ACC112 (cell line): ENCODE measurements around the gene MMP24OS.
A peak's percentile ranks its signal among the peaks of the same experiment; 100 is the strongest.

ENCODE experiments used
- H2AFZ ChIP-seq: fragments of 200-600 bp; sonication (generic); one replicate; pipeline ENCODE4 v1.6.0; 2017; ENCODE audit warnings: antibody characterized with exemption, low read length; ENCODE audit not compliant: unreplicated experiment
- H3K27ac ChIP-seq: fragments of 200-600 bp; sonication (generic); 2 replicates; pipeline ENCODE4 v1.5.1; 2014; ENCODE audit warnings: low read depth, mild to moderate bottlenecking, antibody characterized with exemption, low read length, moderate library complexity
- H3K27me3 ChIP-seq: fragments of 200-600 bp; sonication (generic); 2 replicates; pipeline ENCODE4 v1.6.1; 2014; ENCODE audit warnings: mild to moderate bottlenecking, antibody characterized with exemption, low read length, moderate library complexity, mixed read lengths; ENCODE audit not compliant: insufficient read depth
- H3K36me3 ChIP-seq: fragments of 200-600 bp; sonication (generic); 2 replicates; pipeline ENCODE4 v1.6.1; 2016; ENCODE audit warnings: mild to moderate bottlenecking, antibody characterized with exemption, low read length, moderate library complexity, mixed read lengths; ENCODE audit not compliant: insufficient read depth
- H3K4me1 ChIP-seq: fragments of 200-600 bp; sonication (generic); one replicate; pipeline ENCODE4 v1.6.1; 2016; ENCODE audit warnings: low read length, mixed read lengths; ENCODE audit not compliant: insufficient read depth, unreplicated experiment, control insufficient read depth
- H3K4me3 ChIP-seq: fragments of 200-600 bp; sonication (generic); 2 replicates; pipeline ENCODE4 v1.5.1; 2014; ENCODE audit warnings: mild to moderate bottlenecking, low read depth, low read length
- H3K79me2 ChIP-seq: fragments of 200-600 bp; sonication (generic); one replicate; pipeline ENCODE4 v1.6.0; 2016; ENCODE audit warnings: low read length; ENCODE audit not compliant: control insufficient read depth, unreplicated experiment, insufficient read depth

MMP24OS gene

GRCh38 chr20:35243317-35243716 lies 34.6 kb downstream of the MMP24OS start:
- H3K4me3 ChIP-seq: no peak overlapping the region
- H3K36me3 ChIP-seq: no peaks in the 10 kb centered on the region
- no peak overlapping the region for H3K27ac ChIP-seq
- no peaks in the 10 kb centered on the region for H3K27me3 ChIP-seq
- H2AFZ ChIP-seq: no peak overlapping the region
- no peaks in the 10 kb centered on the region for H3K79me2 ChIP-seq
- H3K4me1 ChIP-seq: no peaks in the 10 kb centered on the region

DNA sequence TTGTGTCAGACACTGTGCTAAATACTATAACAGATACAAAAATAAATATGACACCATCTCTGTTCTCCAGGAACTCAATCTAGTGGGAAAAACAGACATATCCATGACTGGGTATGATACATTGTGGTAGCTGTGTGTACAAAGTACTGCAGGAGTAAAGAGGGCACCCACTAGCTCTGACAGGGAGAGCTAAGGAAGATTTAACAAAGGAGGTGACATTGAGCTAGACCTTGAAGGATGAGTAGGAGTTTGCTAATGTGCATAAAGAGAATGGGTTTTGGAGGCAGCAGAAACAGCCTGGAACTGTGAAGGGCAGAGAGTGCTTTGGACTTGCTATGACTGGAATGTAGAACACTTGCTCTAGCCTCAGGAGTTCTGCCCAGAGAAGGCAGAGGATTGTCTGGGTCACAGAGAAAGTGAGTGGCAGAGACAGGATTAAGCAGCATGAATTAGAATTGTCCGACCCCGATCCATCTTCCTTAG lies 37.1 kb downstream of the MMP24OS start:
- no peaks in the 10 kb centered on the region for H3K79me2 ChIP-seq
- H2AFZ ChIP-seq: no peak overlapping the region
- H3K4me1 ChIP-seq: no peaks in the 10 kb centered on the region
- H3K4me3 ChIP-seq: no peak overlapping the region
- no peak overlapping the region for H3K27ac ChIP-seq
- H3K36me3 ChIP-seq: no peaks in the 10 kb centered on the region
- no peaks in the 10 kb centered on the region for H3K27me3 ChIP-seq

DNA sequence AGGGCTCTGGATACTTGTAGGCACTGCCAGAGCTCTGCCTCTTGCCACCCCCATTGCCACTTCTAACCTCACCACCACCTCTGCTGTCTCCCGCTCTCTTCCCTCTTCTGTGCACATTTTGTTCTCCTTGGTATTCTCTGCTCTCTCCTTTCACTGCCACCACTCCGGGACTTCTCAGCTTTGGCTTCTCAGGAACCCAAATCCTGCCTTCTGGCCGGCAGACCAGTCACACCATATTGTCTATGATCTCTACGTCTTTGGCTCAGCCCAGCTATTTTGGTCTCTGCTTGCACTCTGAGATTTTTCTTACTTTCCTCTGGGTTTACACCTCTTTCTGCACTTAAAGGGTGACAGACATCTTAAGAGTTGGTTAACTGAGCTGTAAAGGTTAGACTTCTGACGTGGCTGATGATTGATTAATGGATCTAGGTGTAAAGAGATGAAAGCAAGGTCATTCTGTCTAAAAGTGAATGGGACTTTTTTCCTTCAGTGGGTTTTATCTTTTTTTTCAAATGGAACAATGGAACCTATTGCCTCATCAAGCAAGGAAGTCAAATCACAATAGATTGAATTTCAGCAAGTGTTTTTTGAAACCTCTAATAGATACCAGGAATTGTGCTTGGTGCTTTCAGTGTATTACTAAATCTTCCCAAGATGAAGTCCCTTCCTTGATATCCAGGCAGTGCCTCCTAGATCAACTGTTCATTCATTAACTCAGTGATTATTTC lies 37.7 kb downstream of the MMP24OS start:
- Histone ChIP-seq H3K27ac (no peak overlapping the region), H3K4me3 (no peak overlapping the region), H3K27me3 (no peaks in the 10 kb centered on the region), H2AFZ (no peak overlapping the region), H3K4me1 (no peaks in the 10 kb centered on the region), H3K79me2 (no peaks in the 10 kb centered on the region), H3K36me3 (no peaks in the 10 kb centered on the region)

GRCh38 chr20:35238735-35239134 lies 39.2 kb downstream of the MMP24OS start:
- Histone ChIP-seq H3K79me2 (no peaks in the 10 kb centered on the region), H3K27me3 (no peaks in the 10 kb centered on the region), H3K27ac (no peak overlapping the region), H3K4me1 (no peaks in the 10 kb centered on the region), H2AFZ (no peak overlapping the region), H3K36me3 (no peaks in the 10 kb centered on the region), H3K4me3 (no peak overlapping the region)

- H3K27me3 ChIP-seq: no peaks in the 10 kb centered on the region
- no peak overlapping the region for H3K27ac ChIP-seq
- no peaks in the 10 kb centered on the region for H3K4me1 ChIP-seq
- no peak overlapping the region for H3K4me3 ChIP-seq
- no peaks in the 10 kb centered on the region for H3K36me3 ChIP-seq
- no peaks in the 10 kb centered on the region for H3K79me2 ChIP-seq
- H2AFZ ChIP-seq: no peak overlapping the region
These were observed 39.8 kb downstream of the MMP24OS start for GRCh38 chr20:35238170-35238569.

DNA sequence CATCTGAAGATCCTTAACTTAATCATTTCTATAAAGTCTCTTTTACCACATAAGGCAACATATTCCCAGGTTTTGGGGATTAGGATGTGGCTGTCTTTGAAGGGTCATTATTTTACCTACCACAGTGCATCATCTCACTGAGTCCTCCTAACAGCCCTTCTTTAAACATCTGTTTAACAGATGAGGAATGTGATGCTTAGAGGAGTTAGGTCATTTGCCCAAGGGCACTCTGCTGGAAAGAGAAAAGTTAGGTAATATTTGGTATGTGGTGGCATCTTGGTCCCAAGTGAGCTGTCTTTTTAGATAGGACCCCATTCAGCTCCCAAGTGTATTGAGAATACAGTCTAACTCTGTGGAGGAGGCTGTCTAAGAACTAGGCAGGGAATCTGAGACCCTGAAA lies 40.4 kb downstream of the MMP24OS start:
- no peak overlapping the region for H2AFZ ChIP-seq
- no peaks in the 10 kb centered on the region for H3K27me3 ChIP-seq
- no peaks in the 10 kb centered on the region for H3K79me2 ChIP-seq
- H3K4me3 ChIP-seq: no peak overlapping the region
- no peaks in the 10 kb centered on the region for H3K36me3 ChIP-seq
- no peaks in the 10 kb centered on the region for H3K4me1 ChIP-seq
- no peak overlapping the region for H3K27ac ChIP-seq

DNA sequence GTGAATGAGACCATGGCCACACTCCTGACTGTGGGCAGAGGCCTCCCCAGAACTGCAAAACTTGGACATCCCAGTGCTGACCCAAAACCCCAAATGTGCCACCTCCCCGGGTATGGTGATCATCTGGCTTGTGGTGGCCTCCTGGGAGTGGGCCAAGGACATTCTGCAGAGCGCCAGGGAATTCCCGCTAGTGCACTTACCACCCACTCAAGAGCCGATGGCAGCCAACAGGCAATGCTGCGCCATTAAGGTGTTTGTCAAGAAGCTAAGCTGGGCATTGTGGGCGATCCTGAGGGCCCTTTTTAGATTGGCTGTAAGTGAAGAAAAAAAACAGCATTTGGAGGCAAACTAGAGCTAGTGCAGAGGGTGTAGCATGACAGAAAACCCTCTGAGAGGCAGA lies 42.0 kb downstream of the MMP24OS start:
- H3K27me3 ChIP-seq: no peaks in the 10 kb centered on the region
- H3K27ac ChIP-seq: no peak overlapping the region
- H3K79me2 ChIP-seq: no peaks in the 10 kb centered on the region
- no peak overlapping the region for H2AFZ ChIP-seq
- no peaks in the 10 kb centered on the region for H3K36me3 ChIP-seq
- H3K4me1 ChIP-seq: peaks cover 3% of the 10 kb centered on the region
- no peak overlapping the region for H3K4me3 ChIP-seq

DNA sequence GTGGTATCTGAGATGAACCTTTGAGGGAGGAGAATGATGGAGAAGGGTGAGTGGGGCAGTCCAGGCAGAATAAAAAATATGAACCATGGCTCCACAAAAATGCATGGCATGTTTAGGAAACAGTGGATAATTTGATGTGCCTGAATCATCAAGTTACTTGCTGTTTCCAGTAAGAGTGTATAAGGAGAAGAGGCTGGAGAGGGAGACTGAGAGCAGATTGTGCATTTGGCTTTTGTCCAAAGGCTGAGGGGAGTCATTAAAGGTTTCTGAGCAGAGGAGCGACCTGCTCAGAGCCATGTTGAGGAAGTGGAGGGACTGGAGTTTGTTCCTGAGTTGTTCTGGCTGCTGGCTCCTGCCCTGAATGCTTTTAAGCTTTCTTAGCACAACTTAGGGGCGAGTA lies 45.3 kb downstream of the MMP24OS start:
- H3K4me1 ChIP-seq: peaks cover 3% of the 10 kb centered on the region
- no peak overlapping the region for H3K27ac ChIP-seq
- no peak overlapping the region for H3K4me3 ChIP-seq
- no peaks in the 10 kb centered on the region for H3K79me2 ChIP-seq
- H2AFZ ChIP-seq: no peak overlapping the region
- no peaks in the 10 kb centered on the region for H3K36me3 ChIP-seq
- H3K27me3 ChIP-seq: peaks cover 10% of the 10 kb centered on the region

GRCh38 chr20:35226884-35227681 lies 50.8 kb downstream of the MMP24OS start:
- peak overlapping the region; percentile 57 for H3K4me3 ChIP-seq
- no peak overlapping the region for H3K27ac ChIP-seq
- H3K36me3 ChIP-seq: no peaks in the 10 kb centered on the region
- peaks cover 37% of the 10 kb centered on the region for H3K27me3 ChIP-seq
- no peaks in the 10 kb centered on the region for H3K4me1 ChIP-seq
- H3K79me2 ChIP-seq: no peaks in the 10 kb centered on the region
- no peak overlapping the region for H2AFZ ChIP-seq
